ENCODE data around the gene FAM163A. TPM values are rescaled to one million over a fixed set of nuclear protein-coding genes. Genes with fewer than 3 reads are reported as not detected.

The FAM163A gene
- total RNA-seq, 2 experiments from 2014 or later, result 0.08 to 0.17 TPM

- ChIA-PET CTCF (no interaction called here), POLR2A (no interaction called here)
- Histone ChIP-seq H3K4me3 (ENCODE audit: low read length) (no peak overlapping the region), H3K27me3 (ENCODE audit: control insufficient read depth in 1 of 2, insufficient read depth in 2 of 2, low read length in 2 of 2) (no peaks in the 10 kb centered on the region), H3K27ac (ENCODE audit: low read depth in 1 of 2, low read length in 2 of 2) (no peak overlapping the region), H3K36me3 (ENCODE audit: insufficient read depth, low read length) (no peaks in the 10 kb centered on the region), H3K9me3 (ENCODE audit: control insufficient read depth in 1 of 2, insufficient read depth in 1 of 2, low read length in 2 of 2) (no peaks in the 10 kb centered on the region), H3K4me1 (ENCODE audit: insufficient read depth, low read length) (no peaks in the 10 kb centered on the region)
- Mint-ChIP-seq H3K9me3 (no peaks in the 10 kb centered on the region), H3K27ac (no peak overlapping the region), H3K4me1 (ENCODE audit: low read depth) (no peaks in the 10 kb centered on the region), H3K4me3 (no peak overlapping the region), H3K27me3 (peaks cover under 1% of the 10 kb centered on the region), H3K36me3 (ENCODE audit: low read depth) (no peaks in the 10 kb centered on the region)
- no peak for DNase-seq
- intact Hi-C loops (cut with DNase I, micrococcal nuclease), result no loop called here
- no peak for ATAC-seq (ENCODE audit: poor library complexity)
- TF ChIP-seq CTCF (IDR thresholded peaks at IDR 0.05), result no peak
Measured at GRCh38 chr1:179793281-179793680, 50.2 kb downstream of the FAM163A start.

GRCh38 chr1:179794146-179794545, 51.1 kb downstream of the FAM163A start:
- H3K4me1 ChIP-seq (ENCODE audit: insufficient read depth, low read length), result no peaks in the 10 kb centered on the region
- no peaks in the 10 kb centered on the region for H3K27me3 ChIP-seq (ENCODE audit: control insufficient read depth in 1 of 2, insufficient read depth in 2 of 2, low read length in 2 of 2)
- no peak for DNase-seq
- TF ChIP-seq CTCF (IDR thresholded peaks at IDR 0.05), result no peak
- Mint-ChIP-seq H3K4me3 (no peak overlapping the region), H3K27me3 (no peaks in the 10 kb centered on the region), H3K4me1 (ENCODE audit: low read depth) (no peaks in the 10 kb centered on the region), H3K9me3 (no peaks in the 10 kb centered on the region), H3K27ac (no peak overlapping the region), H3K36me3 (ENCODE audit: low read depth) (no peaks in the 10 kb centered on the region)
- ATAC-seq (ENCODE audit: poor library complexity), result no peak
- ChIA-PET CTCF (no interaction called here), POLR2A (no interaction called here)
- no peak overlapping the region for H3K27ac ChIP-seq (ENCODE audit: low read depth in 1 of 2, low read length in 2 of 2)
- intact Hi-C loops (cut with DNase I, micrococcal nuclease), result no loop called here
- no peaks in the 10 kb centered on the region for H3K9me3 ChIP-seq (ENCODE audit: control insufficient read depth in 1 of 2, insufficient read depth in 1 of 2, low read length in 2 of 2)
- H3K36me3 ChIP-seq (ENCODE audit: insufficient read depth, low read length), result no peaks in the 10 kb centered on the region
- H3K4me3 ChIP-seq (ENCODE audit: low read length), result no peak overlapping the region

GRCh38 chr1:179794669-179795068, 51.6 kb downstream of the FAM163A start:
- CTCF ChIA-PET, result interaction anchor here (1.4 kb wide), 1 partner anchor 88 kb away, joined by 3 read pairs; no protein-coding TSS in a partner anchor
- H3K27ac ChIP-seq (ENCODE audit: low read depth in 1 of 2, low read length in 2 of 2), result no peak overlapping the region
- no peaks in the 10 kb centered on the region for H3K27me3 ChIP-seq (ENCODE audit: control insufficient read depth in 1 of 2, insufficient read depth in 2 of 2, low read length in 2 of 2)
- no peak overlapping the region for H3K4me3 ChIP-seq (ENCODE audit: low read length)
- POLR2A ChIA-PET, result no interaction called here
- no peak for TF ChIP-seq CTCF (IDR thresholded peaks at IDR 0.05)
- intact Hi-C loops (cut with DNase I, micrococcal nuclease), result no loop called here
- H3K36me3 Mint-ChIP-seq (ENCODE audit: low read depth), result no peaks in the 10 kb centered on the region
- no peak for ATAC-seq (ENCODE audit: poor library complexity)
- H3K9me3 Mint-ChIP-seq, result no peaks in the 10 kb centered on the region
- DNase-seq, result no peak
- H3K4me1 ChIP-seq (ENCODE audit: insufficient read depth, low read length), result no peaks in the 10 kb centered on the region
- no peaks in the 10 kb centered on the region for H3K9me3 ChIP-seq (ENCODE audit: control insufficient read depth in 1 of 2, insufficient read depth in 1 of 2, low read length in 2 of 2)
- H3K36me3 ChIP-seq (ENCODE audit: insufficient read depth, low read length), result no peaks in the 10 kb centered on the region
- no peak overlapping the region for H3K27ac Mint-ChIP-seq
- no peaks in the 10 kb centered on the region for H3K4me1 Mint-ChIP-seq (ENCODE audit: low read depth)
- no peaks in the 10 kb centered on the region for H3K27me3 Mint-ChIP-seq
- H3K4me3 Mint-ChIP-seq, result no peak overlapping the region
